Left ventricle myocardium inferior (tissue), 1 donor: ENCODE measurements around the gene CXXC5. TPM values are rescaled to one million over a fixed set of nuclear protein-coding genes. Genes with fewer than 3 reads are reported as not detected.

ENCODE experiments used
- DNase-seq: peaks from one replicate; pipeline ENCODE4 v3.0.0-alpha.2; 2020
- H3K27ac ChIP-seq: fragments of 200-600 bp; replicated peaks from 2 replicates; pipeline ENCODE4 v1.8.0; 2021
- H3K27me3 ChIP-seq: fragments of 200-600 bp; 2 replicates; pipeline ENCODE4 v1.8.0; 2021; ENCODE audit warnings: low read depth
- H3K36me3 ChIP-seq: fragments of 200-600 bp; 2 replicates; pipeline ENCODE4 v1.8.0; 2021
- H3K4me1 ChIP-seq: fragments of 200-600 bp; 2 replicates; pipeline ENCODE4 v1.8.0; 2021
- H3K4me3 ChIP-seq: fragments of 200-600 bp; 2 replicates; pipeline ENCODE4 v1.8.0; 2021; ENCODE audit warnings: mild to moderate bottlenecking, moderate library complexity
- H3K9me3 ChIP-seq: fragments of 200-600 bp; replicated peaks from 2 replicates; pipeline ENCODE4 v1.8.0; 2021
- intact Hi-C: fragments of 100-400 bp; cut with micrococcal nuclease; formaldehyde crosslinking; loops from one replicate; pipeline ENCODE4 v1.11.0; 2022
- total RNA-seq: library from RNA; stranded (reverse); fragmentation: NEBNext Ultra II Directional; extraction: Animal tissue kit (Norgen Biotek cat#: 25700); gene quantifications from one replicate; pipeline ENCODE4 v1.2.1, GENCODE V29; 2021
- TF ChIP-seq, protein P1 (sequence below): fragments of 200-600 bp; IDR thresholded peaks from 2 replicates; pipeline ENCODE4 v1.8.0; 2021; ENCODE audit warnings: antibody characterized with exemption, mild to moderate bottlenecking, borderline replicate concordance
- donor health status: DM: no; HTN: yes; CAD: no; lungs with severe emphysema.

Gene CXXC5
- total RNA-seq, 1 donor from 2014 or later: 56.9 TPM

DNA sequence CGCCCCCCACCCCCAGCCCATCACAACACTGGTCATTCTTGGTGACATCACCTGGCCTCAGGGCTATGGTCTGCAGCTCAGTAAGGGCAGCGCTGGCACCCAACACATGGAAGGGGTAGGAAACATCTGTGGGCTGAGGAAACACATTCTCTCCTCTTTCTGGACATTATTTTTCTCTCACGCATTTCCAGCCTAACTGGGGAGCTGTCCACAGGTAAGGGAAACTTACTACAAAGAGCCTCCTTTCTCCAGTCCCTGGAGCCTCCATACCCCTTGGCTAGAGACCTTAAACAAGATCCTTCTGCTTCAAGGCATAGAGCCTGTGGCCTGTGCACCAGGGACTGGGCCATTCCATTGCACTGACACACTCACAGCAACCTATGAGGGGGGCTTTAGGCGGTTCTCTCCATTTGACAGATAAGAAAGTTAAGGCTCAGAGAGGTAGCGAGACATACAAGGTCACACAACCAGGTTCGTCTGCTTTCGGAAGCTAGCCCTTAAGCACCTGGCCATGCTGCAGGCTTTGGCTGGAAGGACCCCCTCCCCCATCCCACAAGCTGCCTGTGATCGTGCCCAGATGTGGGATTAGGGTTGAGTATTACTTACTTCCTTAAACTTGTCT, 40.7 kb downstream of the CXXC5 start:
- H3K27ac ChIP-seq: peak overlapping the region; percentile 85

DNA sequence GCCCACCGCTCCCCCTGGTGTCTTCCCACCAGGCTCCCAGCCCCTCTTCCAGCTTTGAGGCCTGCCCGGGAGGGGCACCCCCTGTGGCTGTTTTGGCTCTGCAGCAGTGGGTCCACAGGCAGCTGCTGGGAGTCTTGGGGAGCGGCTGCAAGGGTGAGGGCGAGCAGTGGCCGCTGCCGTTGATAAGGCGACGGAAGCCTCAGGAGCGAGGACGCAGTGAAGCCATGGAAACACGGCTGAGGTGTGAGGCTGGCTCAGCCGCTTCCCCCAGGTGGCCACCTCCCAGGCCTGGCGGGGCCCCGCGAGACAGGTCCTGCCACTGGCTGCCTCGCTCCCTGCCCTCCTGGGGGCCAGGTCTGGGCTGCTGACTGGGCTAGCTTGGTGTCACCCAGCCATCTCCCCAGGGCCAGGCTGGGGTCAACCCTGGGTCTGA, 41.5 kb downstream of the CXXC5 start:
- H3K36me3 ChIP-seq: no peaks in the 10 kb centered on the region
- no peaks in the 10 kb centered on the region for H3K27me3 ChIP-seq
- H3K27ac ChIP-seq: peak overlapping the region; percentile 85
- no peaks in the 10 kb centered on the region for H3K9me3 ChIP-seq
- H3K4me1 ChIP-seq: peaks cover 78% of the 10 kb centered on the region
- no peak for DNase-seq
- TF ChIP-seq, protein P1, sequence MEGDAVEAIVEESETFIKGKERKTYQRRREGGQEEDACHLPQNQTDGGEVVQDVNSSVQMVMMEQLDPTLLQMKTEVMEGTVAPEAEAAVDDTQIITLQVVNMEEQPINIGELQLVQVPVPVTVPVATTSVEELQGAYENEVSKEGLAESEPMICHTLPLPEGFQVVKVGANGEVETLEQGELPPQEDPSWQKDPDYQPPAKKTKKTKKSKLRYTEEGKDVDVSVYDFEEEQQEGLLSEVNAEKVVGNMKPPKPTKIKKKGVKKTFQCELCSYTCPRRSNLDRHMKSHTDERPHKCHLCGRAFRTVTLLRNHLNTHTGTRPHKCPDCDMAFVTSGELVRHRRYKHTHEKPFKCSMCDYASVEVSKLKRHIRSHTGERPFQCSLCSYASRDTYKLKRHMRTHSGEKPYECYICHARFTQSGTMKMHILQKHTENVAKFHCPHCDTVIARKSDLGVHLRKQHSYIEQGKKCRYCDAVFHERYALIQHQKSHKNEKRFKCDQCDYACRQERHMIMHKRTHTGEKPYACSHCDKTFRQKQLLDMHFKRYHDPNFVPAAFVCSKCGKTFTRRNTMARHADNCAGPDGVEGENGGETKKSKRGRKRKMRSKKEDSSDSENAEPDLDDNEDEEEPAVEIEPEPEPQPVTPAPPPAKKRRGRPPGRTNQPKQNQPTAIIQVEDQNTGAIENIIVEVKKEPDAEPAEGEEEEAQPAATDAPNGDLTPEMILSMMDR: no peak
- no peak overlapping the region for H3K4me3 ChIP-seq
- intact Hi-C loops: loop anchor here (5.0 kb wide), 1 partner anchor 57 kb away; no protein-coding TSS in a partner anchor

More for the DNA sequence above, 40.7 kb downstream of the CXXC5 start:
- Histone ChIP-seq H3K27me3 (no peaks in the 10 kb centered on the region), H3K4me1 (peaks cover 86% of the 10 kb centered on the region), H3K36me3 (peaks cover 5% of the 10 kb centered on the region), H3K9me3 (no peaks in the 10 kb centered on the region), H3K4me3 (no peak overlapping the region)
- no peak for DNase-seq
- intact Hi-C loops: no loop called here
- TF ChIP-seq, protein P1: no peak

DNA sequence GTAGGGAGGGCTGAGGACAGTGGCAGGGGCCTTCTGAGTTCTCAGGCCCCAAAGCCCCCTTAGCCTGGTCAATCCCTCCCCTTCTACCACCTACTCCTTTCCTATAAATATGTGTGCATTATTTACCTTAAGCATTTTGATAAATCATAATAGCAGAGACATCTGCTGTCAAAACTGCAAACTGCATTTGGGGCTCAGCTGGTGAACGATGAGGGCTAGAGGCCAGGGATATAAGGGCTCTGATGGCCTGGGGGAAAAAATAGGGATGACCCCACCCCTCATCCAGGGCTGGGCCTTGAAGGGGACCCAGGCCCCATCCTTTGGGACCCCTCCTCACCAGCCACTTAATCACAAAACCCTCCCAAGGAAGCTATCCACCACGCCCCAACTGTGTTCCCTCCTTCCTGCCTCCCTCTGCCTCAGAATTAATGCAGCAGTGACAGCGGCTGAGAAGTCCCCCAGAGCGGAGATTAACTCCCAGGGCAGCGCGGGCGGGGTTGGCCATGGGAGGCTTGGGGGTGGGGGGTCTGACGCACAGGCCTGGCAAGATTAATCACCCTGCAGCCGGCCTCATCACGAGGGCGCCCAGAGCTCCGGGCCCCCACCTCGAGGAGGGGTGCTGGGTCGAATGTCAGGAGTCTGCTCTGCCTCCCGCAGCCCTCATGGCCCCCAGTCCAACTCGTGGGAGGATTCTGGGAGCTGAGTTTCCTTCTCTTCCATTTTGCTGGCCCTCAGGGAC, 42.1 kb downstream of the CXXC5 start:
- intact Hi-C loops: loop anchor here (5.0 kb wide), 1 partner anchor 58 kb away; no protein-coding TSS in a partner anchor
- Histone ChIP-seq H3K27ac (peak overlapping the region; percentile 85), H3K4me1 (peaks cover 72% of the 10 kb centered on the region), H3K27me3 (no peaks in the 10 kb centered on the region), H3K9me3 (no peaks in the 10 kb centered on the region), H3K4me3 (no peak overlapping the region), H3K36me3 (no peaks in the 10 kb centered on the region)
- no peak for DNase-seq
- TF ChIP-seq, protein P1: peak; percentile 72

DNA sequence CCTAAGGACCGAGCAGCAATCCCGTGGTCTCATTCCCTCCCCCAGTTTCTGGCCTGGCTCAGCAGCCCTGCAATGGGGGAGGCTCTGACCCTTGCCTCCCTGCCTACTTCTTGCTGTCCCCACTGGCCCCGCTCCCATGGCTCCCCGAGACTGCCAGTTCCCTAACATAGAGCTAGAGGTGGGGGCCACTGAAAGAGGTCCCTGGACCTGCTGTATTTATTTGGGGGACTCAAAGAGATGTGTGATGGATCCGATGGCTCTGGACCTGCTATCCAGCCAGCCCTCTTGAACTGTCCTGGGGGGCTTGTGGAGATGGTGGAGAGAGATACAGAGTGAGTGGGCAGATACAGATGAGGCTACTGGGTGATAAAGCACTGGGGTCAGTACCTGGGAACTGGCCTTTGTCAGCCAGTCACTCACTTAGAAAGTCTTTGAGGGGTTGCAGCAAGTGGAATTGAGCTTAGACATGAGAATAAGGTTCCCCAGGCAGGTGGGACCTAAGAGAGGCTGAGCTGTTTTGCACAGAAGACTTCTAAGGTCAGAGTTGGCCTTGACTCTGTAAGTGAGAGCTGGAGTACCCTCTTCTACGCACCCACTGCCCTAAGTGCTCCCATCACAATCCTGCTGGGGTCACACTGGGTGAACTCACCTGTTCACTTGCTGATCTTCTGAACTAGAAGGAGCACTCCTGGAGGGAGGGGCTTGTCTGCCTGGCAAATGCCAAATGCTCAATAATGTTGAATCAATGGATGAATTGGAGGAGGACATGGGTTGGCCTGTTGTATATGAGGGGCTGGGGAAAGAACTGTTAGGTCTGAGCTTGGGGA, 42.9 kb downstream of the CXXC5 start:
- no peaks in the 10 kb centered on the region for H3K36me3 ChIP-seq
- no peak overlapping the region for H3K4me3 ChIP-seq
- intact Hi-C loops: loop anchor here (5.0 kb wide), 1 partner anchor 59 kb away; no protein-coding TSS in a partner anchor
- peaks cover 65% of the 10 kb centered on the region for H3K4me1 ChIP-seq
- H3K9me3 ChIP-seq: no peaks in the 10 kb centered on the region
- H3K27ac ChIP-seq: peak overlapping the region; percentile 85
- no peaks in the 10 kb centered on the region for H3K27me3 ChIP-seq
- no peak for DNase-seq
- TF ChIP-seq, protein P1: no peak

DNA sequence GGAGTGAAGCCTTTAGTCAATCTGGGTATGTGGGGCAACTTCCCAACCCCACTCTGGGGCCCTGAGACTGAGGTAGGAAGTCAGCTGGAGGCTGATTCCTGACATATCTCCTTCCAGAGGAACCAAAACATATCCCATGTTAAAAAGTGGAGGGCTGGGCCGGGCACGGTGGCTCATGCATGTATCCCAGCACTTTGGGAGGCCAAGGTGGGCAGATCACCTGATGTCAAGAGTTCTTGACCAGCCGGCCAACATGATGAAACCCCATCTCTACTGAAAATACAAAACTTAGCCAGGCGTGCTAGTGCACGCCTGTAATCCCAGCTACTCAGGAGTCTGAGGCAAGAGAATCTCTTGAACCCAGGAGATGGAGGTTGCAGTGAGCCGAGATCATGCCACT, 44.0 kb downstream of the CXXC5 start:
- Histone ChIP-seq H3K27me3 (no peaks in the 10 kb centered on the region), H3K4me1 (peaks cover 65% of the 10 kb centered on the region), H3K36me3 (no peaks in the 10 kb centered on the region), H3K27ac (peak overlapping the region; percentile 33), H3K9me3 (no peaks in the 10 kb centered on the region), H3K4me3 (no peak overlapping the region)
- TF ChIP-seq, protein P1: no peak
- no peak for DNase-seq
- intact Hi-C loops: loop anchor here (5.0 kb wide), 1 partner anchor 60 kb away; no protein-coding TSS in a partner anchor
